Osteoblast (primary cell): ENCODE results near the gene SERF1B. TPM values are rescaled to one million over a fixed set of nuclear protein-coding genes. Genes with fewer than 3 reads are reported as not detected.
"Not testable (repeated sequence)": the region's sequence is repeated elsewhere in the genome, so short reads cannot be mapped to it uniquely, and the experiment has no call there.

Source experiments
- DNase-seq: peaks from one replicate; pipeline ENCODE4 v3.0.0; 2011; ENCODE audit warnings: low spot score, mixed read lengths; ENCODE audit not compliant: insufficient read length; ENCODE audit errors: missing footprints
- H2AFZ ChIP-seq: 2 replicates; pipeline ENCODE4 v1.6.0; 2011; ENCODE audit warnings: mild to moderate bottlenecking, low read length
- H3K27ac ChIP-seq: 2 replicates; pipeline ENCODE4 v1.5.1; 2011; ENCODE audit warnings: mild to moderate bottlenecking, low read depth, low read length, moderate library complexity
- H3K27me3 ChIP-seq: 2 replicates; pipeline ENCODE4 v1.6.0; 2012; ENCODE audit warnings: mild to moderate bottlenecking, control low read depth, inconsistent platforms, low read length, moderate library complexity; ENCODE audit not compliant: insufficient read depth
- H3K36me3 ChIP-seq: 2 replicates; pipeline ENCODE4 v1.5.1; 2011; ENCODE audit warnings: mild to moderate bottlenecking, low read length, control low read depth, moderate library complexity; ENCODE audit not compliant: insufficient read depth
- H3K4me1 ChIP-seq: 2 replicates; pipeline ENCODE4 v1.5.1; 2011; ENCODE audit warnings: mild to moderate bottlenecking, low read length, control low read depth, moderate library complexity; ENCODE audit not compliant: insufficient read depth
- H3K4me2 ChIP-seq: 2 replicates; pipeline ENCODE4 v1.6.0; 2011; ENCODE audit warnings: mild to moderate bottlenecking, low read length; ENCODE audit not compliant: insufficient read depth
- H3K4me3 ChIP-seq: fragments of 200-600 bp; sonication (generic); 3 replicates; pipeline ENCODE4 v1.5.1; 2012; ENCODE audit warnings: mild to moderate bottlenecking, low read length, inconsistent platforms; ENCODE audit not compliant: insufficient read depth
- H3K79me2 ChIP-seq: 2 replicates; pipeline ENCODE4 v1.6.0; 2012; ENCODE audit warnings: mild to moderate bottlenecking, low read length, control low read depth, inconsistent platforms; ENCODE audit not compliant: insufficient read depth
- H3K9me3 ChIP-seq: 2 replicates; pipeline ENCODE4 v1.5.1; 2011; ENCODE audit warnings: low read depth, low read length, control low read depth
- H4K20me1 ChIP-seq: 2 replicates; pipeline ENCODE4 v1.6.0; 2012; ENCODE audit warnings: mild to moderate bottlenecking, low read length, control low read depth; ENCODE audit not compliant: insufficient read depth
- total RNA-seq: library from RNA; depleted of rRNA; stranded (reverse); fragments of >200 nt; gene quantifications from 2 replicates; pipeline ENCODE4 v1.2.3, GENCODE V29; 2012

Gene SERF1B
- total RNA-seq, result 8.3 and 12.1 TPM in 2 replicates

DNA sequence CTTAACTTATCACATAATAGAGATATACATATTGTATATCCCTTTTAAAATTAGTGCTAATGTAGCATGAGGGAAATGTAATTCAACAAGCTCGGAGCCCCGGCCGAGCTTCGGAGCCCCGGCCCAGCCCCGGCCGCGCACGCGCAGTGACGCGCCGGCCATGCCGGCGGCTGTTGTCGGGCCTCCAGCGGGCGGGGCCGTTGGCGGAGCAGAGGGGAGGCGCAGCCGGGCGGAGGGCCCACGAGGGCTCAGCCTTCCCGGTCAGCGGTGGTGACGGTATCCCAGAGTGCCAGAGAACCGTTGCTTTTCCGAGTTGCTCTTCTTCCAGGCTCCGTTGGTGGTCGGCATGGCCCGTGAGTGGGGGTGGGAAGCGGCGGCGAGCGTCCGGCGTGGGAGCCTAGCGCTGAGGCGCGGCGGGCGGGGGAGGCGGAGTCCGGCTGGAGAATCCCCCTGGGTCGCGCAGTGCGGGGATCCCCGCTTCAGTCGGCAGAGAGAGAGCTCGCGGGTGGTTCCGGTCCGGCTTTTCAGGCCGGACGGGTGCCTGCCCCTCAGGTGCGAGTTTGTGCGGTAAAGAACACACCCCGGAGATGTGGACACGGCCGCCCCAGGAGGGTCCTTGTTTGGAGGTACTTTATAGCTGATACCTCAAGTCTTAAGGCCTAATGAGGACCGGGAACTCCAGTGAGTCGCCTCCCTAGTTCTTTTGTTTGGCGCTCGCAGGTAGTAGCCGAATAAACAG lies at the start of gene SERF1B:
Gene SERF1B, plus strand, starts transcription at position 146 of the 739 bp plus-strand sequence. Its CDS starts 201 bp downstream, at position 347.
- not testable (repeated sequence) for H3K9me3 ChIP-seq, H3K79me2 ChIP-seq, H3K36me3 ChIP-seq, DNase-seq, H3K4me3 ChIP-seq, H4K20me1 ChIP-seq, H3K27me3 ChIP-seq, H3K4me1 ChIP-seq, H2AFZ ChIP-seq, H3K4me2 ChIP-seq, H3K27ac ChIP-seq

DNA sequence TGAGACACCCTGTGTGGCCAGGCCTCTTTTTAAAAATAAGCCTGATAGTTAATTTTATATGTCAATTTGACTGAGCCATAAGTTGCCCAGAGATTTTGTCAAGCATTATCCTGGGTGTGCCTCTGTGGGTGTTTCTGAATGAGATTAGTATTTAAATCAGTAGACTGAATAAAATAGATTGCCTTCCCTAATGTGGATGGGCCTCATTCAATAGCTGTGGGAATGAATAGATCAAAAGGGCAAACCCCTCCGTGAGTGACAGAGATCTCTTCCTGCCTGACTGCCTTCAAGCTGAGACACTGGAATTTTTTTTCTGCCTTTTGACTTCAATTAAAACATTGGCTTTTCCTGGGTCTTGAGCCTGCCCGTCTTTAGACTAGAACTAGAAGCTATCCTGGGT lies 33.3 kb upstream of the SERF1B start:
- H3K79me2 ChIP-seq, DNase-seq, H3K4me3 ChIP-seq, H3K9me3 ChIP-seq, H4K20me1 ChIP-seq, H3K27me3 ChIP-seq, H2AFZ ChIP-seq, H3K4me2 ChIP-seq, H3K36me3 ChIP-seq, H3K27ac ChIP-seq, H3K4me1 ChIP-seq: not testable (repeated sequence)

DNA sequence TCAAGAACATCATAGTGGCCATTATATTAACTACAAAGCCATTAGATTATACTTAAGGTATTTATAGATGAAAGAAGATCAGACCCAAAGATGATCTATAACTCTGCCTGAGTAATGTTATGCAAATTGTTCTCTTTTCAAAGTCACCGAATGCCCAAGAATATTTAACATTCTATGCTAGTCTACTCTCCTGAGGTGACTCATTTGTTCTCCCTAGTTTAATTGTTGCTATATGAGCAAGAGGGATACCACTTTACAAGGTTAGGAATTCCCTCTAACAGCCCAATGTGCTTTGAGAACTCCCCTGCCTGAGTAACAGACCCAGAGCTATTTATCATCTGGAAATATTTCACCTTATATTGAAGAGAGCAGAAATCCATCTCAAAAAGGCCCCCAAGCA lies 29.5 kb upstream of the SERF1B start:
- not testable (repeated sequence) for H4K20me1 ChIP-seq, H3K27ac ChIP-seq, H2AFZ ChIP-seq, H3K79me2 ChIP-seq, H3K27me3 ChIP-seq, H3K4me1 ChIP-seq, DNase-seq, H3K4me2 ChIP-seq, H3K4me3 ChIP-seq, H3K36me3 ChIP-seq, H3K9me3 ChIP-seq

DNA sequence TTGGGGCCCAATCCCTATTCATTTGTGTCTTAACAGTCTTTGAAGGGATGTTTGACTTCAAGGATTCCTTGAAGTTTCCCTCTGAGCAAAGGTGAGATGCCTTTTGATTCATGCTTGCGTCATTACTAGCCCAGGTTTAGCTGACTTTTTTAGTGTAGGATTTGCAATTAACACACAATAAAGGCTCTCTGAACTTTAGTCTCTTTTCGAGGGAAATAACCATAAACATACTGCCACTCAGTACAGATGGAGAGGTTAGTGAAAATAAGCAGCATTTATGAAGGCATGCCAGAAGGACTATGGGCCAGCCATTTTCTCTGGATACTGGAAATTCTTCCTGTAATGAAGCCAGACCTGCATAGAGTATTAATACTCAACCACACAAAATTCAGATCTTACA lies 4.4 kb upstream of the SERF1B start:
- H3K4me1 ChIP-seq, H3K9me3 ChIP-seq, H2AFZ ChIP-seq, H4K20me1 ChIP-seq, H3K36me3 ChIP-seq, H3K4me3 ChIP-seq, H3K79me2 ChIP-seq, H3K27ac ChIP-seq, H3K4me2 ChIP-seq, DNase-seq, H3K27me3 ChIP-seq: not testable (repeated sequence)

DNA sequence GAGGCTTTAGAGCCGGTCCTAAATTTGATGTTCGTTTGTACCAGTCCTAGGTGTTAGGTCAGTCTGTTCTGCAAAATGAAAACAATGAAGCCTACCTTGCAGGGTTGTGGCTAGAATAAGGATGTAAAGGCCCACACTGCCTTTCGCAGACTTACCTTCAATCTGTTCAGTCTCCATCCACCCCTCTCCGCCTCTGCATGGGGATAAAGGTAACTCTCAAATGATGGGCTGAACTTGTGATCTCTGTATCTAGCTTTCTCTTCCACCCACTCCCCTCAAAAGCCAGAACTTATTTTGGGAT lies 744 bp downstream of the SERF1B start:
- not testable (repeated sequence) for H3K27me3 ChIP-seq, H3K36me3 ChIP-seq, H3K4me2 ChIP-seq, DNase-seq, H2AFZ ChIP-seq, H3K9me3 ChIP-seq, H4K20me1 ChIP-seq, H3K4me1 ChIP-seq, H3K4me3 ChIP-seq, H3K27ac ChIP-seq, H3K79me2 ChIP-seq

DNA sequence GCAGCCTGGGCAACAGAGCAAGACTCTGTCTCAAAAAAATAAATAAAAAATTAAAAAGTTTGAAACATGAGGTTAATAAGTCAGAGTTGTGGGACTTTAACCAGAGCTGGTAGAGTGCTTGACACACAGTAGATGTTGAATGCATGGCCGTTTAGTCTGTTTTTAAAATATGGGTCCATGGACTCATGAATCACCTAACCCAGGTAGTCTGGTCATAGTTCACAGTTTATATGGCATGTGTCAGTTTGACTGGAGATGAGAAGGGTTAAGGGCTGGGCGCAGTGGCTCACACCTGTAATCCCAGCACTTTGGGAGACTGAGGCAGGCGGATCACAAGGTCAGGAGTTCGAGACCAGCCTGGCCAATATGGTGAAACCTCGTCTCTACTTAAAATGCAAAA lies 6.2 kb downstream of the SERF1B start:
- H3K9me3 ChIP-seq, H3K4me1 ChIP-seq, H3K4me3 ChIP-seq, H3K27ac ChIP-seq, DNase-seq, H3K36me3 ChIP-seq, H4K20me1 ChIP-seq, H3K4me2 ChIP-seq, H3K79me2 ChIP-seq, H3K27me3 ChIP-seq, H2AFZ ChIP-seq: not testable (repeated sequence)

DNA sequence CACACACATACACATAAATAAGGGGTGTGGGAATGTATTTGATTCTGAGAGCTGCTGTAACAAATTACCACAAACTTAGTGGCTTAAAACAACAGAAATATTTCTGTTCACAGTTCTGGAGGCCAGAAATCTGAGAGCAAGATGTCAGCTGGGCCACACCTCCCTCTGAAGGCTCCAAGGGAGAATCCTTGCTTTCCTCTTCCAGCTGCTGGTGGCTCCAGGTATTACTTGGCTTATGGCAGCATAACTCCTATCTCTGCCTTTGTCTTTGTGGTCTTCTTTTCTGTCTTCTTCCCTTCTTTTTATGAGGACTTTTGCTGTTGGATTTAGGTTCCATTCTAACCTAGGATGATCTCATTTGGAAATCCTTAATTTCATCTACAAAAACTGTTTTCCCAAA lies 16.4 kb downstream of the SERF1B start:
- not testable (repeated sequence) for H3K4me3 ChIP-seq, H4K20me1 ChIP-seq, H2AFZ ChIP-seq, DNase-seq, H3K36me3 ChIP-seq, H3K4me1 ChIP-seq, H3K9me3 ChIP-seq, H3K27ac ChIP-seq, H3K79me2 ChIP-seq, H3K27me3 ChIP-seq, H3K4me2 ChIP-seq

DNA sequence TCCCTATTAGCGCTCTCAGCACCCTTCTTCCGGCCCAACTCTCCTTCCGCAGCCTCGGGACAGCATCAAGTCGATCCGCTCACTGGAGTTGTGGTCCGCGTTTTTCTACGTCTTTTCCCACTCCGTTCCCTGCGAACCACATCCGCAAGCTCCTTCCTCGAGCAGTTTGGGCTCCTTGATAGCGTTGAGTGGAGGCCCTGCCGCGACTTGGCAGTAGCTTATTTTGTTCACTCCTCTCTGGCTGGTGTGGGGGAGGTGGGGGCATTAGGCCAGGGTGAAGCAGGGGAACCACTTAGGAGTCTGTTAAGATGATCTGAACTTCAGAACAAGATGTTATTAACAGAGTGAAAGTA lies 24.7 kb downstream of the SERF1B start:
- H3K27me3 ChIP-seq, result not testable (repeated sequence)

DNA sequence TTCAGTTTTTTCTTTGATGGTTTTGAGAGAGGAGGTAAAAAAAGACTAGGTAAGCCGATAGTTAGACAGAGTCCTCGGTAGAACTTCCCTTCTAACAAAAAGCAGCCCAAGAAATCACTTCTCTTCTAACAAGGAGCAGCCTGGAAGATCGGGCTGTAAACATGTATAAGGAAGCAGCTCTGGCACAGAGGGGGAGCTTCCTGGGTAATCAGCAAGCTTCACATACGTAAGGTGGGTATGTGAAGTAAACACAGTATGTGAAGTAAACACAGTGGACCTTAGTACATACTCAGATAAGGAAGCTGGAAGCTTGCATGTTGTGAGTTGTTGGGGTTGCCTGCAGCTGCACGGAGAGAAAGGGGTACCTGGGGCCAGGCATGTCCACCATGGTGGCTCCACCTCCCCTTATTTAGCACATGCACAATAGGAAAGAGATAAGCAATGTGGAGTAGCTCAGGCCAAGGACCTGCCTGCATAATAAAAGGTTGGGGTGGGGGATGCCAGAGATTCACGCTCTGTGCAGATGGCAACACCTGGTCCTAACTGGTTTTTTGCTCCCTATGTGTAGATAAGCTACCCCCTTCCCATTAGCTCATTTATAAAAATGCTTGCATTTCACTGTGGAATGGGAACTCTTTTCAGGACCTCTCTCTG lies 31.4 kb downstream of the SERF1B start:
- H3K4me3 ChIP-seq, result not testable (repeated sequence)

More for the DNA sequence above, 24.7 kb downstream of the SERF1B start:
- not testable (repeated sequence) for H3K4me1 ChIP-seq, H3K36me3 ChIP-seq, DNase-seq, H3K79me2 ChIP-seq, H3K4me3 ChIP-seq, H3K27ac ChIP-seq, H3K9me3 ChIP-seq, H4K20me1 ChIP-seq, H2AFZ ChIP-seq, H3K4me2 ChIP-seq

More for the DNA sequence above, 31.4 kb downstream of the SERF1B start:
- not testable (repeated sequence) for H3K36me3 ChIP-seq, DNase-seq, H3K27ac ChIP-seq, H3K79me2 ChIP-seq, H3K9me3 ChIP-seq, H4K20me1 ChIP-seq, H3K4me2 ChIP-seq, H3K27me3 ChIP-seq, H3K4me1 ChIP-seq, H2AFZ ChIP-seq
